Frontal cortex (tissue), 4 donors: ENCODE results near the gene BTBD18. TPM values are rescaled to one million over a fixed set of nuclear protein-coding genes. Genes with fewer than 3 reads are reported as not detected.
"Not testable (repeated sequence)": the region's sequence is repeated elsewhere in the genome, so short reads cannot be mapped to it uniquely, and the experiment has no call there.

Experiments
- DNase-seq, 2 donors: peaks; one replicate each; pipeline ENCODE4 v3.0.0; 2012; ENCODE audit warnings: low spot score in 2 of 2
- FAIRE-seq: peaks from 2 replicates; lab custom pipeline; 2012; peaks lifted over from hg19 to GRCh38; lab: Jason Lieb, UNC
- total RNA-seq: library from RNA; depleted of rRNA; stranded (reverse); fragments of >200 nt; gene quantifications from one replicate; pipeline ENCODE4 v1.2.3, GENCODE V29; 2014
- donor health status: control.
- donor health status: control.
- donor health status: control.

BTBD18 gene
- total RNA-seq, 1 donor from 2014 or later = not detected

DNA sequence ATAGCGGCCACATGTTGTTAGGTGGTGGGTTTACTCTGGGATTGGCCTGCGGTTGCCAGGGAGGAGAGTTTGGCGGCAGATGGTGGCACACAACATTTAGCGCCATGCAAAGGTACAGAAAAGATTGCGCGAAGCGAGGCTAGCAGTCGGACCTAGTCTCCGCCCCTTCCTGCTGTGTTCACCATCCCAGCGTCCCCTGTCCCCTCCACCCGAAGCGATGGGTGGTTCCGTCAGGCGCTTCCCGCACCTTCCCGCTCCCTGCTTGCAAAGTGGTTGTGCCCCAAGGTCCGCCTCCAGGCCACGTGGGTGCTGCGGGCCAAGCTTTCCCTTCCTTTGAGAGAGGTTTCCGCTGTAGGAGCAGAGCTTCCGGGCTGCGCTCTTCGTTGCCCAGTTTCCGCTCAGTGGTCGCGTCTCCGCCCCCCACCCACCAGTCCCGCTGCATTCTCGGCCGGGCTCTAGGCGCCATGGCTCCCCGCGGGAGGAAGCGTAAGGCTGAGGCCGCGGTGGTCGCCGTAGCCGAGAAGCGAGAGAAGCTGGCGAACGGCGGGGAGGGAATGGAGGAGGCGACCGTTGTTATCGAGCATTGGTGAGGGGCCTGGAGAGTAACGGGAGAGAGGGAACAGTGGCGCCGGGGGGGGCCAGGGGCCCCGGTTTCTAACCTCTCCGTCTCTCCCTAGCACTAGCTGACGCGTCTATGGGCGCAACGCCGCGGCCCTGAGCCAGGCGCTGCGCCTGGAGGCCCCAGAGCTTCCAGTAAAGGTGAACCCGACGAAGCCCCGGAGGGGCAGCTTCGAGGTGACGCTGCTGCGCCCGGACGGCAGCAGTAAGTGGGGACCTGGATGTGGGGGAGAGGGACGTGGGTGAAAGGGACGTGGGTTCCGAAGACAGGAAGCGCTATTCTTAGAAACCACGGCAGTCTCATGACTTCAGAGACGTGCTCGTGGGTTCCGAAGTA is 10.2 kb downstream of the BTBD18 start, which contains the start of gene SELENOH:
Gene SELENOH (plus strand): TSS at position 360 of the 955 bp plus-strand sequence. CDS start 105 bp downstream, at position 465.
- DNase-seq = peak; percentile 76 to 91
- FAIRE-seq = no peak

DNA sequence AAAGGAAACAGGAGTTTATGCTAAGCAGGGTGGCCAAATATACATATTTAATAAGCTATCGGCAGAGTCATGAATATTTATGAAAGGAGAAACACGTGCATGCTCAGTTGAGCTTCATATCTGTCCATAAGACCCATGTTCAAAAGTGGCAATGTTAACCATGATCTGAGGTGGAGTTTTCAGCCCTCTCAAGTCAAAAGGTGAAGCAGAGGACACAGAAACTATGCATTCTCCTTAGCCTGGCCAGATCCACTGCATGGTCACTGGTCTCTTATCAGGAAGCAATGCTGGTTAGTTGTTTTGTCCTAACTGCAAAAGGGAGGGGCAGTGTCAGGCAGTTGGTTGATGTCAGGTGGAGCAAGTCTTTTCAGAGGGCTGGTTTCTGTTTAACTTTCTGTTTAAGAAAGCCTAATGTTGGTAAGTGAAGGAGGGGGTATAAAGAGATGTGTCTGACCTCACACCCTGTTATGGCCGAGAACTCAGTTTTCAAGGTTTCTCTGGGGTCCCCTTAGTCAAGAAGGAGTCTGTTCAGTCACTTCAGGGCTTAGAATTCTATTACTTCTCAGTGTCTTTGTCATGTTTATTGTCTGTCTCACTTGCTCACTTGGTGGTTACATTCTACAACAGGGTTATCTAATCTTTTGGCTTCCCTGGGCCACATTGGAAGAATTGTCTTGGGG is 15.9 kb downstream of the BTBD18 start:
- DNase-seq (no peak), FAIRE-seq (no peak)

DNA sequence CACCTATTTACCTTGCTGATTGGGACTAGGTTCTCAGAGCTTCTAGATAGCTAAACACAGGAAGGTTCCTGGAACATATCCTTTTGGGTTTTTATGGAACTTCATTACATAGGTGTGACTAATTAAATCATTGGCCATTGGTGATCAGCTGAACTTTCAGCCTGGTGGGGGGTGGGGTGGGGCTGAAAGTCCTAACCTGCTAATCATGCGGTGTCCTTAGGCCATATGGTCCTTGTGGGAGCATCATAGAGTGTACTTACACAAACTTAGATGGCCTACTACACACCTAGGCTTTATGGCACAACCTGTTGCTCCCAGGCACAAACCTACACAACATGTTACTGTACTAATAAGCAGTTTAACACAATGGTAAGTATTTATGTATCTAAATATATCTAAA is 19.0 kb downstream of the BTBD18 start:
- DNase-seq (no peak), FAIRE-seq (no peak)

DNA sequence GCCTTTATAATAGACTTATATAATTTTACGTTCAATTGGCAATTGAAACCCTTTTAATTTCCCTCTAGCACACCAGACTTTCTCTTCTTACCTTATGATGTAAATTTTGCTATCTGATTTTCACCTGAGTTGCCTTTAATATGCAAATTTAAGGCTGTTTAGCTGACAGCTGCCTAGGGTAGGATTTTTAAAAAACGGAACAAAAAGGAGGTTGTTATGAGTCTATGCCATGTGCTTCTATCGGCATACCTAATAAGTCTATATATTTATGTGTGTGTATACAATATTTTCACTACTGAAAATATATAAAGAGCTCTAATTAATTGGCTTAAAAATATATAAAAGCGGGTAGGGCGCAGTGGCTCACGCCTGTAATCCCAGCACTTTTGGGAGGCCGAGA is 22.1 kb downstream of the BTBD18 start:
- DNase-seq = no peak
- no peak for FAIRE-seq

DNA sequence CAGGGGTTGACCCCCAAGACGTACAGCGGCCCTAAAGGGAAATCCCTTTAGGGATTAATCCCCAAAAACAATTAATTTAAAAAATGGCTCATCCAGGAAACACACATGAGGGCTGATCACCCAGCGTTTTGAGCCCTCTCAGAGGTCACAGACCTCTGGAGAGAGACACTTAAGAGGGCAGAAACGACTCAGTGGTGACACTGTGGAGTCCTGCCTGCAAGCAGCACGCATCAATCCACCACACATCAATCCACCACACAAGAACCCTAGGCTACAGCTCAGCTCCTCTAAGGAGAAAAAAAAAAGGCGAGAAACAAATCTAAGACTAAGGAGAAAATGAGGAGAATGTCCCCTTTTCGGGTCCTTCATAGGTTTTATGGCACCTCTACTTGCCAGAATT is 22.8 kb downstream of the BTBD18 start:
- FAIRE-seq (no peak), DNase-seq (no peak)

DNA sequence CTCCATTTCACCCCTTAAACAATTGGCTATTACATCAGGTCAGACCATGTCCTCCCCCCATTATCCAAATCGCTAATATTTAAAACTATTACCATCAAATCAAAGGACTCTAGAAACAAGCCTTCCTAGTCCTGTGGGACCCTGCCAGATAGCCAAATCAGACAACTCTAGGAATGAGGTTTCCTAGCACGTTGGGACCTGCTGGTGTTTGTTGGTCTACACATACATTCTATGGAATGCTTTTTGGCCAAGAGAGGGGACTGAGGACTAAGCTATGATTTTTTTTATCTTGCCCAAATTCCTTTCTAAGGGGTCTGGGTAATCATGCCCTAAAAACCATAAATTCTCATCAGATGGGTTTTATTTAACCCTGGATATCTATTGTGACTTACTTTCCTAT is 24.4 kb downstream of the BTBD18 start:
- DNase-seq (no peak), FAIRE-seq (no peak)

DNA sequence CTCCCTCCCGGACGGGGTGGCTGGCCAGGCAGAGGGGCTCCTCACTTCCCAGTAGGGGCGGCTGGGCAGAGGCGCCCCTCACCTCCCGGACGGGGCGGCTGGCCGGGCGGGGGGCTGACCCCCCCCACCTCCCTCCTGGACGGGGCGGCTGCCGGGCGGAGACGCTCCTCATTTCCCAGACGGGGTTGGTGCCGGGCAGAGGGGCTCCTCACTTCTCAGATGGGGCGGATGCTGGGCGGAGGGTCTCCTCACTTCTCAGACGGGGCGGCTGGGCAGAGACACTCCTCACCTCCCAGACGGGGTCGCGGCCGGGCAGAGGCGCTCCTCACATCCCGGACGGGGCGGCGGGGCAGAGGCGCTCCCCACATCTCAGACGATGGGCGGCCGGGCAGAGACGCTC is 34.9 kb downstream of the BTBD18 start:
- not testable (repeated sequence) for DNase-seq, FAIRE-seq

DNA sequence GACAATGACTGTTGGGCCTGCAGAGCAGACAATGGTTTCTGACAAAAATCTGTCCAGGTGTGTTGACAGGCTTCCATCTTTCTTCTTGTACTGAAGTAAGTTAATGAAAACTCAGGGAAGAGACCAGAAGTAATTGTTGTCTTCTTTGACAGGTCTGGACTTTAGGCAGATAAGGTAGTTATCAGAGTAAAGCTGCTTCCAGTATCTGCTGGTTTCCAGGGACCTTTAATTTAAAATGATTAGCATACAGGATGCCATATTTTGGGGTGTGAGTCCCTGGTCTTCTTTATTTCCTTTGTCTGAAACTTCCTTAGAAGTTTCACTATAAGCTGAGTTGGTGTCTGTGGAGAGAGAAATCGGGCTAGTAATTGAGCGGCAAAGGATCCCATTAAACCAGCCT is 37.8 kb downstream of the BTBD18 start:
- FAIRE-seq (no peak), DNase-seq (no peak)

DNA sequence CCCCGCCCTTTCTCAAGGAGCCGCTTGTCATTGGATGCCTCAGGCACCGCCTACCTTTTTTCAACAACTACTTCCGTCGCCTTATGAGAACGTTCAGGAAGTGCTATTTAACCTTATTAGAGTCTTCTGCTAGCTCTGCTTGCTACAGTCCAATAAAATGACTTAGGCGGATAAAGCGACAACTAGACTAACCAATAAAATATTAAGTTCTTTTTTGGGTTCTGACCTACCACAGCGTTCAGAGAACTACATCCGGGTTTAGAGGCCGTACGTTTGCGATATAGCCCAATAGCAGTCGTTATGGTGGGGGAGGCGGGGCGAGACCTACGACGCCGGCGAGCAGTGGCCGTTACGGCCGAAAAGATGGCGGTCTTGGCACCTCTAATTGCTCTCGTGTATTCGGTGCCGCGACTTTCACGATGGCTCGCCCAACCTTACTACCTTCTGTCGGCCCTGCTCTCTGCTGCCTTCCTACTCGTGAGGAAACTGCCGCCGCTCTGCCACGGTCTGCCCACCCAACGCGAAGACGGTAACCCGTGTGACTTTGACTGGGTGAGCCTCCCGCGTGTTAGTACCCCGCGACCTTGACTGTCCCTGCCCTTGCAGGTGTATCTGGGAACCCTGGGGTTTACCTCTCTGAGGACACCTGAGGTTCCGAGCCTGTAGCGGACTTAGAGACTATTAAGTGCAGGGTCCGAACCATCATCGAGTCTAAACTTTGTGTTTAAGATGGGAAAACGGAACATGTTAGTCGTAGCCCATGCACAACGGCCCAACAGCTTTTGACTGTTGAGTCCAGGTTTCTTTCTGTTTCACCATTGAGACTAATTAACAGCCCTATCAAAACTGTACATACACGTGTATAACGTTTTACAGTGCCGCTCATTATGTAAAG is 39.1 kb downstream of the BTBD18 start, which contains the start of gene TMX2:
Gene TMX2 (plus strand): TSS at position 338 of the 895 bp plus-strand sequence. CDS start 26 bp downstream, at position 364.
- peak; percentile 99 for FAIRE-seq
- DNase-seq = peak; percentile 88 to 94

DNA sequence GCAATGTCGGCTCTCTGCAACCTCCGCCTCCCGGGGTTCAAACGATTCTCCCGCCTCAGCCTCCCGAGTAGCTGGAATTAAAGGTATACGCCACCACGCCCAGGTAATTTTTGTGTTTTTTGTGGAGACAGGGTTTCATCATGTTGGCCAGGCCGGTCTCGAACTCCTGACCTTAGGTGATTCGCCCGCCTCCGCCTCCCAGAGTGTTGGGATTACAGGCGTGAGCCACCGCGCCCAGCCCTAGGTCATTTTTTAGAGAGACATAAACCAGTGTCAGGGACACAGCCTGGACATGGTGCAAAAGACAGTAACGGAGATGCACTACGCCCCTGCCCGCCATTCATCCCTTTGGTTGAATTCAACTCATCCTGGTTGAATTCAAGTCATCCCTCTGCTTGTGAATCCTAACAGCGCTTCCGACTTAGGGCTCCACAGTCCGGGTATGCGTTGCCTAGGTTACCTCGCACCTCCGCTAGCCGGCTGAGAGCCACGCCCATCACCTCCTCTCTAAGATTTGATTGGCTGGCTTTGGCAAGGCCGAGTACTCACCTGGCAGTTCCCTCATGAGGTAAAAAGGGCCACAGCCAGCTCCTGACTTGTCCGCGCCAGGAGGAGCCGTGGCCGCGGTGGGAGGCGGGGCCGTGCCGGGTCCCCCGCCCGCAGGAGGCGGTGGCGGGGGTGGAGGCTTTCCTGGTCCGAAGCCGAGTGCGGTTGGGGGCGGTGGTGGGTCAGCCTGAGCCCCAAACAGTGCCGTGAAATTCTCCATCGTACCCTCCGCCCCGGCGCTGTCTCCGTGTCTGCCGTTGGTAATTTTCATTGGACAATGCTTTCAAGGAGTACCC is 40.0 kb downstream of the BTBD18 start, which contains the start of gene MED19:
Gene MED19 (minus strand): TSS at position 802 of the 842 bp plus-strand sequence. CDS start 36 bp downstream, at position 766.
- FAIRE-seq (no peak), DNase-seq (no peak)

DNA sequence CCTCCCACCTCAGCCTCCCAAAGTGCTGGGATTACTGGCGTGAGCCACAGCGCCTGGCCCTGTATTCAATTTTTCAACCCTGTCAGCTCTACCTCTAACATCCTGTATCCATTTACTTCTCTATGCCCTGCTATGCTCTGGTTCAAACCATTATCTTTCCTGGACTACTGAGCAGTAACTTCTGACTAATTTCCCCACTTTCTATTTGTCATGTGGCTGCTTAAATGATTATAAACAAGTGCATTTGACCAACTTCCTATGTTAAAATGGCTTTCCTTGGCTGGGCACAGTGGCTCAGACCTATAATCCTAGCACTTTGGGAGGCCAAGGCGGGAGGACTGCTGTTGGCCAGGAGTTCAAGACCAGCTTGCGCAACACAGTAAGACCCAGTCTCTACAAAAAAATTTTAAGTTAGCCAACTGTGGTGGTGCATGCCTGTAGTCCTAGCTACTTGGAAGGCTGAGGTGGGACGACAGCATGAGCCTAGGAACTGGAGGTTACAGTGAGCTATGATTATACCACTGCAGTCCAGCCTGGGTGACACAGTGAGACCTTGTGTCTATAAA is 41.7 kb downstream of the BTBD18 start:
- FAIRE-seq (no peak), DNase-seq (no peak)

DNA sequence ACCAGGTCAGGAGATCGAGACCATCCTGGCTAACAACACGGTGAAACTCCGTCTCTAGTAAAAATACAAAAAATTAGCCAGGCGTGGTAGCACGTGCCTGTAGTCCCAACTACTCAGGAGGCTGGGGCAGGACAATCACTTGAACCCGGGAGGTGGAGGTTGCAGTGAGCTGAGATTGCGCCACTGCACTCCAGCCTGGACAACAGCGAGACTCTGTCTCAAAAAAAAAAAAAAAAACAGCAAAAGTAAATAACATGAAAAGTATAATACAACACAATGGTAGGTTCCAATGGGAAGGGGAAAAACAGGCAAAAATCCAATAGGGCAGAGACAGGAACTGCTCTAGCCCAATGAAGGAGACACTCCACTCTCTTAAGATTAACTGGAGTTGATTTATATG is 46.2 kb downstream of the BTBD18 start:
- not testable (repeated sequence) for FAIRE-seq, DNase-seq

DNA sequence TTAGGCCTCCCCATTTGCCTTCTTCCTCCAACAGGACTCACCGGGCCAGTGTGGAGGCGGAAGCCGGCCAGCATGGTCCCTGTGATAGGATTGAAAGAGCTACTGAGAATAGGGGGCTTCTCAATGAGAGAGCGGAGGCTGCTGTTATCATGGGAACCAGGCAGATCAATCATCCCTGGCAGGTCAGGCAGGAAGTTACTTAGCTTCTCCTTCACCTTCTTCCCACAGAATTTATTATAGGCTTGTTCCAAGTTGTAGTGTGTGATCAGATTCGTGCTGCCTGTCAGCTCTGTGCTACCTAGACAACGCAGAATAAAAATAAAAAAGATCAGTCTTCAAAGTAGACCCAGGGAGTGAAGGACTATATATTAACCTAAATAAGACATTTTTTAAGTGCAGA is 46.7 kb downstream of the BTBD18 start:
- FAIRE-seq (no peak), DNase-seq (no peak)

DNA sequence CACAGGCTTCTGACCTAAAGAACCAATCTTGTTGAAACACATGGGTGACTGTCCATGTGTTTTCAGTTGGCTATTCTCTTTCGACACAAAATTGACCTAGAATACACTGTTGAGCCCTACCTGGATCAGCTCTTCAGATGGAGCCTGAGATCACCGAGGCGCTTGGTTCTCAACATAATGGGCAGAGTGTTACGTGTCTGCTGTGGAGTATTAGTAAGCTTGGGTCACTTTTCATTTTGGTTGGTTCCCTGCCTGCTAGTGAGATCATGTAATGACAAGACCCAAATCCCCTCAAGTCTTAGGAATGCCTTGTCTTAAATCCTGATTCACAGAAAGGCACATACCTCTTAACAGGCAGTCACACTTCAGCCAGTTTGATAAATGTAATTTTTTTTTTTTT is 48.3 kb downstream of the BTBD18 start:
- DNase-seq = no peak
- FAIRE-seq = no peak

DNA sequence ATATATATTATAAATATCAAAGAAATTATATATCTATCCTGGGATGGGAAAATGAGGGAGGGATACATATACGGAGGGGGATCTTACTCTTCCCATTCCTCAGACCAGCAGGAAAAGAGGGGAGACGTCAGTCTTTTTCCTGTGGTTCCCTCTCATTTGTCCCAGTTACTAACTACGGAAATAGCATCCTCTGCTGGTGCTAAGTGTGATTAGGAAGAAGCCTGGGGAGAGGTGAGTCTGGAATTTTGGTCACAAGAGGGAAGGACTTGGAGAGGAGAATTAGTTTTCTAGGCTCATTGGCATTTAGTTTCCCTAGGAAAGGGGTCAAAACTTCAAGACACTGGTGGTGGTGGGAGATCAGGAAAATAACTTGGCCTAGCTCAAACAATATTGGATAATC is 51.2 kb downstream of the BTBD18 start:
- no peak for FAIRE-seq
- no peak for DNase-seq

DNA sequence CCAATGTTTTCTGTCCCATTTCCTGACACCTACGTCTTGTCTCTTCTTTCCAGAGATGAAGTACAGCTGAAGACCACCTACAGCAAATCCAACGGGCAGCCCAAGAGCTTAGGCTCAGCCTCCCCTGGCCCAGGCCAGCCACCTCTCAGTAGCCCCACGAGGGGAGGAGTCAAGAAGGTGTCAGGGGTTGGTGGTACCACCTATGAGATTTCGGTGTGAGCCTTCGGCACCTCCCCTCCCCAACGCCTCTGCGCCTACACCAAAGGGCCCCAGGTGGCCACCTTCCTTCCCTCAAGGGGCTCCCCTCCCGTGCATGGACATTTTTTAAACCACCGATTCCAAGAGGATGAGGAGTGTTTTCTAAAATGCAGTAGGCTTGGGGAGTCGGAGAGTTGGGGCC is 51.8 kb downstream of the BTBD18 start:
- FAIRE-seq = no peak
- DNase-seq = no peak

DNA sequence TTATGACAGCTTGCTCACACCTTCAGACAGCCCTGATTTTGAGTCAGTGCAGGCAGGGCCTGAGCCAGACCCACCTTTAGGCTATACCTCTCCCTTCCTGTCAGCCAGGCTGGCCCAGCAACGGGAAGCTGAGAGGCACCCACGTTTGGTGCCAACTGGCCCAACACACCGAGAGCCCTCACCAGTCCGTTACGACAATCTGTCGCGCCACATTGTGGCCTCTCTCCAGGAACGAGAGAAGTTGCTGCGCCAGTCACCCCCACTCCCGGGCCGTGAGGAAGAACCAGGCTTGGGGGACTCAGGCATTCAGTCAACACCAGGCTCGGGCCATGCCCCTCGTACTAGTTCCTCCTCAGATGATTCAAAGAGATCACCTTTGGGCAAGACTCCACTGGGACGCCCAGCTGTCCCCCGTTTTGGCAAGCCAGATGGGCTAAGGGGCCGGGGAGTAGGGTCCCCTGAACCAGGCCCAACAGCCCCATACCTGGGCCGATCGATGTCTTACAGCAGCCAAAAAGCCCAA is 52.7 kb downstream of the BTBD18 start:
- FAIRE-seq = no peak
- no peak for DNase-seq
